K562 (cell line): ENCODE data around the gene TXN. TPM values are rescaled to one million over a fixed set of nuclear protein-coding genes. Genes with fewer than 3 reads are reported as not detected.

Source experiments
- CEBPZ ChIP-seq: fragments of 150-350 bp; IDR thresholded peaks from 2 replicates; pipeline ENCODE4 v1.6.1; 2014; ENCODE audit warnings: low read depth, mild to moderate bottlenecking, low read length, borderline replicate concordance
- DEAF1 ChIP-seq: fragments of 450-650 bp; formaldehyde crosslinking; IDR thresholded peaks from 2 replicates; pipeline ENCODE4 v1.4.0; 2020; ENCODE audit warnings: mild to moderate bottlenecking, moderate library complexity
- RAD21 ChIP-seq, 2 experiments: fragments of 250-450 bp in 1 of 2; fragments of 450-650 bp in 1 of 2; sonication (Bioruptor Pico) in 1 of 2; formaldehyde crosslinking in 1 of 2; IDR thresholded peaks in 1 of 2; conservative IDR thresholded peaks in 1 of 2; 2 replicates each; pipeline versions ENCODE4 v1.4.0 to v1.8.0; 2020 to 2022; ENCODE audit warnings: mild to moderate bottlenecking in 2 of 2, moderate library complexity in 1 of 2
- SMC3 ChIP-seq: conservative IDR thresholded peaks from 2 replicates; pipeline ENCODE4 v1.6.1; 2011; ENCODE audit warnings: low read depth, low read length, improper control_type of control experiment; ENCODE audit not compliant: insufficient read depth
- STAT5B ChIP-seq: fragments of 250-450 bp; sonication (Bioruptor Pico); IDR thresholded peaks from 2 replicates; pipeline ENCODE4 v1.8.0; 2021; ENCODE audit warnings: mild to moderate bottlenecking, inconsistent platforms
- polyA plus RNA-seq, 8 experiments: library from polyadenylated mRNA; depleted of rRNA in 4 of 8; stranded (reverse) in 5 of 8; unstranded in 3 of 8; fragments of >200 nt; fragmentation: Nextera tagmentation in 2 of 8; fragmentation: Illumina TruSeq in 1 of 8; extraction: Ambion mirVana in 2 of 8; extraction: Trizol in 1 of 8; gene quantifications; 2 replicates each; pipeline versions ENCODE4 v1.2.1 to v1.2.3, GENCODE V29; 2011 to 2014; ENCODE audit warnings: inconsistent platforms in 1 of 8, missing spikeins in 1 of 8
- total RNA-seq, 7 experiments: library from RNA; depleted of rRNA in 6 of 7; stranded (reverse); fragments of >200 nt in 6 of 7; fragmentation: Illumina TruSeq in 2 of 7; extraction: Trizol in 2 of 7; gene quantifications; 2 replicates each; pipeline versions ENCODE4 v1.2.1 to v1.2.3, GENCODE V29; 2011 to 2021; ENCODE audit warnings: low replicate concordance in 1 of 7

TXN gene
- total and polyA plus RNA-seq, 9 of the 15 experiments (the other 6 are each of a cell fraction or from before 2014, with no cell fraction given), result 272 to 1,596 (median 514) TPM

- TF ChIP-seq SMC3, result 0 out of 2 replicates have a peak, but pooled peaks have one; percentile 19
- peak; percentile 60 to 73 for TF ChIP-seq RAD21 (CRISPR knock-in tag; conservative IDR thresholded peaks at IDR 0.05 in 1 of 2, IDR thresholded peaks at IDR 0.05 in 1 of 2)
- peak; percentile 50; the same call in 1 of the 2 replicates for TF ChIP-seq DEAF1 (CRISPR knock-in tag)
- no peak for TF ChIP-seq STAT5B (CRISPR knock-in tag)
- TF ChIP-seq CEBPZ, result no peak
These were observed 38.6 kb downstream of the TXN start (continued) for GRCh38 chr9:110217656-110218099.
